Epithelial cell of proximal tubule (primary cell): Measurements from ENCODE around the gene ZSCAN1. TPM values are rescaled to one million over a fixed set of nuclear protein-coding genes. Genes with fewer than 3 reads are reported as not detected.
A peak's percentile ranks its signal among the peaks of the same experiment; 100 is the strongest.

Experiments
- DNase-seq: peaks from one replicate; pipeline ENCODE4 v3.0.0-alpha.2; 2011; ENCODE audit warnings: low read depth
- H3K4me3 ChIP-seq: 2 replicates; pipeline ENCODE4 v1.5.1; 2011; ENCODE audit warnings: low read depth, mild to moderate bottlenecking, low read length
- total RNA-seq: library from RNA; depleted of rRNA; stranded (reverse); fragments of >200 nt; gene quantifications from 2 replicates; pipeline ENCODE4 v1.2.3, GENCODE V29; 2015
- TF ChIP-seq, protein P1 (sequence below): conservative IDR thresholded peaks from 2 replicates; pipeline ENCODE4 v1.5.1; 2012; ENCODE audit warnings: low read depth, mild to moderate bottlenecking, low read length

The ZSCAN1 gene
- total RNA-seq, 1 donor from 2014 or later = 0.69 TPM

DNA sequence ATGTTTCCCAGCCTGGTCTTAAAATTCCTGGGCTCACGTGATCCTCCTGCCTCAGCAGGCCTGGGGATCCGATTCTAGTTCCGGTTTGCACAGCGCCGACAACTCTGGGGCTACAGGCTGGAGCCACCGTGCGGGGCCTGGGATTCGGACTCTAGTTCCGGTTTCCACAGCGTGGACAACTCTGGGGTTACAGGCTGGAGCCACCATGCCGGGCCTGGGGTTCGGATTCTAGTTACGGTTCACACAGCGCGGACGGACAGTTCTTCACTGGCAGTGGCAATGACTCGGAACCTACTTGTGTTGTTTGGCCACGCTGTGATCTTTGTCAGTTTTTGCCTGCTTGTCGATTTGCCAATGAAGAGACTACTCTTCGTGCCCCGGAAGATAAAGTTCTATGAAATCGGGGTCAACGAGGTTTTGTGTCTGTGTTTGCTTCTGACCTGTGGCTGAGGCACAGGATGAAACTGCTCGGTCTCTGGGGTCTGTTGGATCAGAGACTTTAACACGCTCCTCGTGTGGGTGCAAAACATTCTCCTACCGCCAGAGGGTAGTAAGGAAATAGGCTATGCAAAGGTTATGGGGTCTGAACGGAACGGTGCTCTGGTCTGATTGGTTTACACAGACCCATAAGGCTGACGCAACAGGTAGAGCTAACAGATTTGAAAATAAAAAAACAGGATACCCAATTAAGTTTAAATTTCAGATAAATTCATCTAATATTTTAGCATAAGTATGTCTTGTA, 12.1 kb upstream of the ZSCAN1 start:
- DNase-seq = no peak
- TF ChIP-seq, protein P1, sequence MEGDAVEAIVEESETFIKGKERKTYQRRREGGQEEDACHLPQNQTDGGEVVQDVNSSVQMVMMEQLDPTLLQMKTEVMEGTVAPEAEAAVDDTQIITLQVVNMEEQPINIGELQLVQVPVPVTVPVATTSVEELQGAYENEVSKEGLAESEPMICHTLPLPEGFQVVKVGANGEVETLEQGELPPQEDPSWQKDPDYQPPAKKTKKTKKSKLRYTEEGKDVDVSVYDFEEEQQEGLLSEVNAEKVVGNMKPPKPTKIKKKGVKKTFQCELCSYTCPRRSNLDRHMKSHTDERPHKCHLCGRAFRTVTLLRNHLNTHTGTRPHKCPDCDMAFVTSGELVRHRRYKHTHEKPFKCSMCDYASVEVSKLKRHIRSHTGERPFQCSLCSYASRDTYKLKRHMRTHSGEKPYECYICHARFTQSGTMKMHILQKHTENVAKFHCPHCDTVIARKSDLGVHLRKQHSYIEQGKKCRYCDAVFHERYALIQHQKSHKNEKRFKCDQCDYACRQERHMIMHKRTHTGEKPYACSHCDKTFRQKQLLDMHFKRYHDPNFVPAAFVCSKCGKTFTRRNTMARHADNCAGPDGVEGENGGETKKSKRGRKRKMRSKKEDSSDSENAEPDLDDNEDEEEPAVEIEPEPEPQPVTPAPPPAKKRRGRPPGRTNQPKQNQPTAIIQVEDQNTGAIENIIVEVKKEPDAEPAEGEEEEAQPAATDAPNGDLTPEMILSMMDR = peak; percentile 41
- no peak overlapping the region for H3K4me3 ChIP-seq

DNA sequence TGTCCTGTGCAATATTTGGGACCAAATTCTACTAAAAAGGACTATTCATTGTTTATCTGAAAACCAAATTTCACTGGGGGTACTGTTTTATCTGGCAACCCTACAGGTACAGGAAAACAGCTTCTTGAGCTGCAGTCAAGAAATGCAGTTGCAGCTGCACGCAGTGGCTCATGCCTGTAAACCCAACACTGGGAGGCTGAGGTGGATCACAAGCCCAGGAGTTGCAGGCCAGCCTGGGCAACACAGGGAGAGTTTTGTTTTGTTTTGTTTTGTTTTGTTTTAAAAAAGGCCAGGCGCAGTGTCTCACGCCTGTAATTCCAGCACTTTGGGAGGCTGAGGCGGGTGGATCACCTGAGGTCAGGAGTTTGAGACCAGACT, 11.6 kb upstream of the ZSCAN1 start:
- no peak for DNase-seq
- no peak overlapping the region for H3K4me3 ChIP-seq
- TF ChIP-seq, protein P1 = no peak

DNA sequence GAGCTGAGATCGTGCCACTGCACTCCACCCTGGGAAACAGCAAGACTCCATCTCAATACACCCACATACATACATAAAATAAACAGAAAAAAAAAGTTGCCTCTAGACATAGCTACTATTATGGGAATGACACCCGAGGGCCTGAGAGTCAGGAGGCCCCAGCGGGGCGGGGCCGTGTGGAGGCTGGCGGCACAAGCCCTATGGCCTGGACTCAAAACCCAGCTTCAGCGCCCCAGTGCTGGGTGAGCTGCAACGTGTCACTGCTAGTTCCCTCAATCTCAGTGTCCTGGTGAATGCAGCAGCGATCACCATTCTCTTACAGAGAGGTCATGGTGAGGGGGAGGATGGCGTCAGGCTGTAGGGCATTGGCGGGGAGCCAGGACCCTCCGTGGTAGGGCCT, 9.2 kb upstream of the ZSCAN1 start:
- no peak overlapping the region for H3K4me3 ChIP-seq
- no peak for DNase-seq
- TF ChIP-seq, protein P1 = no peak

DNA sequence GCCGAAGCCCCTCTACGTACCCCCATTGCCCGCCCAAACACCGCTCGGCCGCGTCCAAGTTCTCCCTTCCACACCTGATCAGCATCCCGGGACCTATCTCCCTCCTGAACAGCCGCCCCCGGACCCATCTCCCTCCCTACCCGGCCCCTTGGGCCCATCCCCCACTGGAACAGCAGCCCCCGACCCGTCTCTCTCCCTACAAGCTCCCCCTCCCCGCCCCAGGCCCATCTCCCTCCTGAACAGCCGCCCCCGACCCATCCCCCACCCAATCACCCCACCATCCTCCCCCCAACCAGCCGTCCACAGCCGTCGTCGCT, 610 bp downstream of the ZSCAN1 start:
- H3K4me3 ChIP-seq = no peak overlapping the region
- TF ChIP-seq, protein P1 = no peak
- DNase-seq = no peak

DNA sequence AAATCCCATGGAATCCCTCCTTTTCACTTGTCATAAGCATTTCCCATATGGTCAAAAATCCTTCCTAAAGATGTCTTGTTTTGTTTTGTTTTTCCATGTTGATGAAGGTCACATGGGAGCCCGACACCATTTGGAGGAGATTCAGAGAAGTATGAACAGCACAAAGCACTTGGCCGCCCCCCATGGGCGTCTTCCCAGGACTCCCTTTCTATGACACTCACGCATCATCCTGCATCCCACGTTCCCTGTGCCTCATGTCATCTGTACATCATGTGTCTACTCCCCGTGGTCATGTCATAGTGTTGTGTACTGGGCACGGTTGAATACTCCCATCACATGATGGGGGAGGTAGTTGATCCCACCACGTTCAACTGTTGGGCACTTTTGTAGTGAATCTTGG, 2.0 kb downstream of the ZSCAN1 start:
- TF ChIP-seq, protein P1 = no peak

DNA sequence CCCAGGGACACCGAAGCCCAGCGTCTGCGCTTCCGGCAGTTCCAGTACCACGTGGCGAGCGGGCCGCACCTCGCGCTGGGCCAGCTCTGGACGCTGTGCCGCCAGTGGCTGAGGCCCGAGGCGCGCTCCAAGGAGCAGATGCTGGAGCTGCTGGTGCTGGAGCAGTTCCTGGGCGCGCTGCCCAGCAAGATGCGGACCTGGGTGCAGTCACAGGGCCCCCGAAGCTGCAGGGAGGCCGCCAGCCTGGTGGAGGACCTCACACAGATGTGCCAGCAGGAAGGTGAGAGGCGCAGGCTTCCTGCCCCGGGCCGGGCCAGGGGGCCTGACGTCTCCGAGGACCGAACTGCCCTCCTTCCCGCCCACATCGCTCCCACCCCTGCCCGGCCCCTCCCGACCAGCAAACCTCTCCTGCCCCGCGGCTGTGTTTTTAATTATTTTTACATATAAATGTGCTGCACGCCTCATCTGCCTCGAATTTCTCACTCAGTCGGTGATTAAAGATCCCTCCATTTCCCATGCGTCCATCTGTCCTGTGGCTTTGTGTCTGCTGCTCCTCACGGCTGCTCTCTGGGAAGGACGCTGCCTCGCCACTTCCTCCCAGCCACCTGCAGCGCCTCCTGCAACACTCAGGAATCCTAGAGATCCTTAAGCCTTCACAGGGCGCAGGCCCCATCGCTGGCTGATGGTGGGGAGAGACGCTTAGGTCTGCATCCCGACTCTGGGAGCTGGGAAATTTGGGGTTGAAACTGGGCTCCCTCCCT, 4.3 kb downstream of the ZSCAN1 start:
- TF ChIP-seq, protein P1 = no peak
- DNase-seq = no peak

More for the DNA sequence above, 2.0 kb downstream of the ZSCAN1 start:
- no peak overlapping the region for H3K4me3 ChIP-seq
- no peak for DNase-seq

DNA sequence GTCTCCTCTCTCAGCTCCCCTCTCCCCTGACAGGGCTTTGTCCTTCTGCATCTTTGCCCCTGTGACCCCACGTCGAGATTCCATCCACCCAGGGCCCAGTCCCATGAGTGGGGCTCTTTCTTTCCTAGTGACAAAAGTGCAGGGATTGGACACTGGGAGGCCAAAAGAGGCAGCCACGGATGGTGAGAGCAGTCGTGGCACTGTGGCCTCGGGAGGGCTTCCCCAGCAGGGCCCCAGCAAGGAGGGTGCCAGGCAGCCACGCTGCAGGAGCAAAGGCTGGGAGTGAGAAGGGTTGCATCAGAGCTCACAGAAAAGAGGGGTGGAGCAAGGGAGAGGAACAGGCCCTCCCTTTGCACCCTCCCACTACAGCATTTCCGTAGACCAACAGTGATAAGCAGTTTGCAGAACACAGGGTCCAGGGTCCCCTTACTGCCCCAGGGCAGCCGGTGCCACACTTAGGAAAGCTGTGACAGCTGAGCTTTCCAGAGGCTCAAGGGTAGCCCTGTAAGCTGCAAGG, 4.9 kb downstream of the ZSCAN1 start:
- no peak for DNase-seq
- H3K4me3 ChIP-seq = no peak overlapping the region
- TF ChIP-seq, protein P1 = no peak

More for the DNA sequence above, 4.3 kb downstream of the ZSCAN1 start:
- no peak overlapping the region for H3K4me3 ChIP-seq
